Ascending aorta (tissue), 2 donors: ENCODE results near the gene LIN7A. TPM values are rescaled to one million over a fixed set of nuclear protein-coding genes. Genes with fewer than 3 reads are reported as not detected.
A peak's percentile ranks its signal among the peaks of the same experiment; 100 is the strongest.

Experiments
- DNase-seq, 2 donors: peaks; one replicate each; pipeline ENCODE4 v3.0.0-alpha.2; 2019; ENCODE audit warnings: low spot score in 2 of 2
- H3K27ac ChIP-seq, 2 donors: fragments of 200-600 bp; sonication (generic); one replicate each; pipeline ENCODE4 v1.5.1; 2016 to 2017; ENCODE audit warnings: mild to moderate bottlenecking in 1 of 2
- H3K27me3 ChIP-seq: fragments of 200-600 bp; sonication (generic); one replicate; pipeline ENCODE4 v1.5.1; 2017
- H3K36me3 ChIP-seq, 2 donors: fragments of 200-600 bp; sonication (generic); one replicate each; pipeline ENCODE4 v1.5.1; 2016
- H3K4me1 ChIP-seq, 2 donors: fragments of 200-600 bp; sonication (generic); one replicate each; pipeline ENCODE4 v1.5.1; 2016 to 2017; ENCODE audit warnings: mild to moderate bottlenecking in 1 of 2
- H3K4me3 ChIP-seq, 2 donors: fragments of 200-600 bp; sonication (generic); one replicate each; pipeline ENCODE4 v1.5.1; 2016 to 2017; ENCODE audit warnings: mild to moderate bottlenecking in 1 of 2
- H3K9me3 ChIP-seq, 2 donors: fragments of 200-600 bp; sonication (generic); one replicate each; pipeline ENCODE4 v1.5.1; 2016
- intact Hi-C: fragments of 100-400 bp; cut with DNase I; formaldehyde crosslinking; loops from one replicate; pipeline ENCODE4 v1.15.1; 2023
- total RNA-seq: library from RNA; depleted of rRNA; stranded (reverse); fragments of >200 nt; gene quantifications from one replicate; pipeline ENCODE4 v1.1.0, GENCODE V29; 2016
- TF ChIP-seq, protein P1 (sequence below), 3 experiments: fragments of 200-600 bp in 2 of 3; fragments of 450-650 bp in 1 of 3; sonication (generic) in 2 of 3; IDR thresholded peaks; one replicate each; pipeline ENCODE4 v1.5.1; 2016 to 2019; ENCODE audit warnings: antibody characterized with exemption in 3 of 3, mild to moderate bottlenecking in 1 of 3, moderate library complexity in 1 of 3

The LIN7A gene
- total RNA-seq, 1 donor from 2014 or later = 4.6 TPM

DNA sequence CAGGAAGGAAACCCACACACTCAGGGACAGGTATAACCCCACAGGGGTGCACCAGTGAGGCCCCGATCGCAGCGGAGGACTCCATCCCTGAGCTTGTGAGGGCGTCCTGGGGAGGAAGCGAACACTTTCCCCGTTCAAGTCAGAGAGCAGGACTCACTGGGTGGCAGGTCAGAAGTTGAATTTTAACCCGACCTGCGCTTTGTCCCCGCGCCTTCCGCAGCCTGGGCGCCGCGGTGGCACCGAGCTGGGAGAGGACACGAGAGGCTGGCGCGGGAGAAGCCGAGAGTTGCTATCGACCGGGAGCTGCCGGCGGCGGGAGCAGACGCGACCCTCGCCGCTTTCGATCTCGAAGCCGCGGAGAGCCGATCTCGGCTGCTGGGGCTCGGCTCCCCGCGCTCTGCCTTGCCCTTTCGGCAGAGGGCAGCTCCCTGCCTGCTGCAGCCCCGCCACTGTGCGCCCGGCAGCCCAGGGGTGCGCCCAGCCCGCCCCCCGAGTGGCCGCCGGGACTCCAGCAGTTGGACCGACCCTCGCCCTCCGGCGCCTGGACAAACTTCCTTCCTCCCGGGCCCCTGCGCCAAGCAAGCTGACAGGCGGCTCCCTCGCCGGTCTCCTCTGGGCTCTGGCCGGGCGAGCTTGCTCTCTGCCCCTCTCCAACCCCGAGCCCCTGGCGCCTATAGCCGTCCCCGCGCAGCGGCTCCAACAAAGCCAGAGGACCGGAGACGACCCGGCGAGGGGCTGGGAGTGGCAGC is 918 bp downstream of the LIN7A start:
- Histone ChIP-seq H3K27me3 (no peaks in the 10 kb centered on the region), H3K4me3 (peak overlapping the region; percentile 70 to 76), H3K9me3 (no peaks in the 10 kb centered on the region), H3K4me1 (no peaks in the 10 kb centered on the region), H3K36me3 (no peaks in the 10 kb centered on the region), H3K27ac (peak overlapping the region; percentile 9 to 48)
- intact Hi-C loops = no loop called here
- DNase-seq = no peak
- TF ChIP-seq, protein P1, sequence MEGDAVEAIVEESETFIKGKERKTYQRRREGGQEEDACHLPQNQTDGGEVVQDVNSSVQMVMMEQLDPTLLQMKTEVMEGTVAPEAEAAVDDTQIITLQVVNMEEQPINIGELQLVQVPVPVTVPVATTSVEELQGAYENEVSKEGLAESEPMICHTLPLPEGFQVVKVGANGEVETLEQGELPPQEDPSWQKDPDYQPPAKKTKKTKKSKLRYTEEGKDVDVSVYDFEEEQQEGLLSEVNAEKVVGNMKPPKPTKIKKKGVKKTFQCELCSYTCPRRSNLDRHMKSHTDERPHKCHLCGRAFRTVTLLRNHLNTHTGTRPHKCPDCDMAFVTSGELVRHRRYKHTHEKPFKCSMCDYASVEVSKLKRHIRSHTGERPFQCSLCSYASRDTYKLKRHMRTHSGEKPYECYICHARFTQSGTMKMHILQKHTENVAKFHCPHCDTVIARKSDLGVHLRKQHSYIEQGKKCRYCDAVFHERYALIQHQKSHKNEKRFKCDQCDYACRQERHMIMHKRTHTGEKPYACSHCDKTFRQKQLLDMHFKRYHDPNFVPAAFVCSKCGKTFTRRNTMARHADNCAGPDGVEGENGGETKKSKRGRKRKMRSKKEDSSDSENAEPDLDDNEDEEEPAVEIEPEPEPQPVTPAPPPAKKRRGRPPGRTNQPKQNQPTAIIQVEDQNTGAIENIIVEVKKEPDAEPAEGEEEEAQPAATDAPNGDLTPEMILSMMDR (IDR thresholded peaks at IDR 0.05) = no peak

- Histone ChIP-seq H3K4me3 (peak overlapping the region; percentile 70 to 76), H3K27ac (no peak overlapping the region), H3K27me3 (no peaks in the 10 kb centered on the region), H3K4me1 (no peaks in the 10 kb centered on the region), H3K36me3 (no peaks in the 10 kb centered on the region), H3K9me3 (no peaks in the 10 kb centered on the region)
- intact Hi-C loops = no loop called here
- no peak for DNase-seq
- TF ChIP-seq, protein P1 (IDR thresholded peaks at IDR 0.05) = no peak
Observed at GRCh38 chr12:80936353-80936641, 1.4 kb downstream of the LIN7A start.

DNA sequence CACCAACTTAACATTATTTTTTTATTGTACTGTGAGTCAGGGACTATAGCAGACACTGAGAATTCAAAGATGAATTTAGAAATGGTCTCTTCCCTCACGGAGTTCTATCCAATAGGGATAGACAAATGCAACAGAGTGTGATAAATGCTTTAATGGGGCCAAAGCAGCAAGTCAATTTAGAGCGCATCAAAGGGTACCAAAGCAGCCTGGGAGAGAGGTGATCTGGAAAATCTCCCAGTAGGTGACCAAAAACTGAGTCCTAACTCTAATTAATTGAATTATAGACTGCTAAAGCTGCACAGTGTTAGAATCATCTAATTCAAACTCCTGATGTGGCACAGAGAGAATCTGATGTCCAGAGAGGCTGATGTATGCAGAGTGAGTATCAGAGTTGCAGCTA is 2.6 kb downstream of the LIN7A start:
- no peak overlapping the region for H3K27ac ChIP-seq
- no peak overlapping the region for H3K4me3 ChIP-seq
- intact Hi-C loops = no loop called here
- TF ChIP-seq, protein P1 (IDR thresholded peaks at IDR 0.05) = no peak
- no peak for DNase-seq
- H3K27me3 ChIP-seq = no peaks in the 10 kb centered on the region
- H3K9me3 ChIP-seq = no peaks in the 10 kb centered on the region
- no peaks in the 10 kb centered on the region for H3K36me3 ChIP-seq
- no peaks in the 10 kb centered on the region for H3K4me1 ChIP-seq

DNA sequence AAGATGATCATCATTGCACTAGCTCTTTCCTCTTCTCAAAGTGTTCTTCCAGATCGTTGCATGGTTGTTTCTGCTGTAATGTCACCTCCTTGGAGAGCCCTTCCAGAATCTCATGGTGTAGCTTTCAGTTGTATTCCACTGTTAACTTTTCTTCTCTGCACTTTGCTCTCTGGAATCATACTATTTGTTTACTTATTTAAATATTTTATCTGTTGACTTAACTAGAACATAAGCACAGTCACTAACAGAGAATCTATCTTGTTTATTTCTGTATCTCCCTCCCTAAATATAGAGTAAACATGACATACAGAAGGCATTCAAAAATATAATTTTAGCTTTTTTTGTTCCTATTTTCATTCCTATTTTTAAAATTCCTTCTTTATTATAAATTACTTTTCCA is 11.8 kb downstream of the LIN7A start:
- no peaks in the 10 kb centered on the region for H3K36me3 ChIP-seq
- intact Hi-C loops = no loop called here
- TF ChIP-seq, protein P1 (IDR thresholded peaks at IDR 0.05) = no peak

DNA sequence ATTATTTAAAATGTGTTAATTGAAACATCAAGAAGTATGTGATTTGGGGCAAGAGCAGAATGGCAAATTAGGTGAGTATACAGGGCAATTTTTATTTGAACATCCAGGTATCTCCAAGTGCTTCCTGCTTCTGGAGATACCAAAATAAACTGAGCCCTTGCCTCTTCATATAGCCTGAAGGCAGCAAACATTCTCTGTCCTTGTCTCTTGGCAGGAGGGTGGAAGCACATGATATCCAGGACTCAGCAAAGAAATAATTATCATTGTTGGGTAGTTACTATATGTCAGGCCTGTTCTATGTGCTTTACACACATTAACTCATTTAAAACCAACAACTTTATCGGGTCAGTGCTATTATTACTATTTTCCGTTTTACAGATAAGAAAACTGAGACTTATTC is 12.5 kb downstream of the LIN7A start:
- intact Hi-C loops = no loop called here
- Histone ChIP-seq H3K36me3 (no peaks in the 10 kb centered on the region), H3K4me1 (no peaks in the 10 kb centered on the region), H3K27ac (no peak overlapping the region), H3K9me3 (no peaks in the 10 kb centered on the region), H3K4me3 (no peak overlapping the region), H3K27me3 (no peaks in the 10 kb centered on the region)
- TF ChIP-seq, protein P1 (IDR thresholded peaks at IDR 0.05) = no peak
- DNase-seq = no peak

More for the DNA sequence above, 11.8 kb downstream of the LIN7A start:
- H3K27me3 ChIP-seq = no peaks in the 10 kb centered on the region
- no peaks in the 10 kb centered on the region for H3K9me3 ChIP-seq
- no peak overlapping the region for H3K4me3 ChIP-seq
- H3K27ac ChIP-seq = no peak overlapping the region
- no peak for DNase-seq
- H3K4me1 ChIP-seq = no peaks in the 10 kb centered on the region

GRCh38 chr12:80924437-80924836 is 13.3 kb downstream of the LIN7A start:
- no peaks in the 10 kb centered on the region for H3K4me1 ChIP-seq
- no peak for DNase-seq
- TF ChIP-seq, protein P1 (IDR thresholded peaks at IDR 0.05) = no peak
- no peaks in the 10 kb centered on the region for H3K9me3 ChIP-seq
- no peak overlapping the region for H3K27ac ChIP-seq
- intact Hi-C loops = no loop called here
- H3K4me3 ChIP-seq = no peak overlapping the region
- H3K36me3 ChIP-seq = no peaks in the 10 kb centered on the region
- H3K27me3 ChIP-seq = no peaks in the 10 kb centered on the region
